OCI-LY1 (cell line): ENCODE data around the gene CEMP1.

Experiments used
- CTCF ChIP-seq: fragments of 200-600 bp; sonication (generic), shearing (Covaris generic); IDR thresholded peaks from 2 replicates; pipeline ENCODE4 v1.5.1; 2017; ENCODE audit warnings: mild to moderate bottlenecking, antibody characterized with exemption, low read length, moderate library complexity, mixed read lengths
- EZH2 ChIP-seq: fragments of 200-600 bp; sonication (generic), shearing (Covaris generic); IDR thresholded peaks from 2 replicates; pipeline ENCODE4 v1.8.0; 2017; ENCODE audit warnings: borderline replicate concordance, mixed run types, mild to moderate bottlenecking, antibody characterized with exemption, low read length, moderate library complexity, mixed read lengths

GRCh38 chr16:2499454-2499853 is 31.8 kb downstream of the CEMP1 start:
- TF ChIP-seq CTCF: no peak
- TF ChIP-seq EZH2: no peak
